ENCODE data around the gene PRKCB.

Gene PRKCB

DNA sequence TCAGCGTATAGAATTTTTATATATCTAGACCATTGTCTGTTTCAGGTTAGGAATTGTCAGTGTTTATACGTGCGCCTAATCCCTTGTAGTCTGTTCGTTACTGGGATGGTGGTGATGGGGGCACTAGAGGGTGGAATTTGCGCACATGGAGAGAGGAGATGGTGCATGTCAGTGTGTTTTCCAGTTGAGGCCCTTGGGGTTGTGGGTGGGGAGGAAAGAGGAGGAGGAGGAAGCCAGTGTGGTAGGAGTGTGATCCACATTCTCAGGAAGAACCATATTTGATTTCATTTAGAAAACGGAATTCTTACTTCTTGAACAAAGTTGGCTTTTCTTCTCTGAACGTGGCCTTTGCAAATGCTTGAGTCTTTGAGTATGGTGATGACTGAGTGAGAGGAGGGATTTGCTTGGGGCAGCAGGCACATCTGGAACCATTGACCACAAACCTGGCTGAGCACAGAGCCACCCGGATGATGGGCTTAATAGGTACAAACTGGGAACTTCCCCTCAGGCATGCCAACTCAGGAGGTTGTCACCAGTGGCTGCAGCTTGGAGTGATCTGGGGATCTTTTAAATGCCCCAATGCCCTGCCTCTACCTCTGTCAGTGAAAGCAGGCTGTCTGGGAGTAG is 98.9 kb downstream of the PRKCB start:
- DNase-seq (ENCODE audit: insufficient read length), result no peak
- TF ChIP-seq POLR2AphosphoS5 (IDR thresholded peaks at IDR 0.05; ENCODE audit: low read depth, low read length), result no peak
- no peak for TF ChIP-seq POLR2A (IDR thresholded peaks at IDR 0.05; ENCODE audit: low read depth, low read length)
- no peak for TF ChIP-seq TAF1 (IDR thresholded peaks at IDR 0.05; ENCODE audit: borderline replicate concordance, low read depth, low read length)
- no peak for FAIRE-seq

DNA sequence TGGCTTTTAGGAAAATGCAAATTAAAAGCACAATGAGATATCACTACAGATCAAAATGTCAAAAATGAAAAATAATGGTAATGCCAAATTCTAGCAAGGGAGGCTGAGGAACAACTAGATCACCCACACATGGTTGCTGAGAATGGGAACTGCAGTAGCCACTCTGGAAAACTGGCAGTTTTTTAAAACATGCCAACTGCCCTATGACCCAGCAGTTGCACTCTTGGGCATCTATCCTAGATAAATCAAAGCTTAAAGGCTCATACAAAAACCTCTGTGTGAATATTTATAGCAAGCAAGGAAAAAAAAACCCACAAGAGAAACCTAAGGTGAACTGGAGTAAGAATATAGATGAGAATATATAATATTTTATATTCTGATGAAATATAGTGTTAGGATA is 104.3 kb downstream of the PRKCB start:
- FAIRE-seq, result no peak
- no peak for DNase-seq (ENCODE audit: insufficient read length)
- TF ChIP-seq POLR2A (IDR thresholded peaks at IDR 0.05; ENCODE audit: low read depth, low read length) (no peak), TAF1 (IDR thresholded peaks at IDR 0.05; ENCODE audit: borderline replicate concordance, low read depth, low read length) (no peak), POLR2AphosphoS5 (IDR thresholded peaks at IDR 0.05; ENCODE audit: low read depth, low read length) (no peak)

- FAIRE-seq, result no peak
- no peak for DNase-seq (ENCODE audit: insufficient read length)
- TF ChIP-seq POLR2AphosphoS5 (IDR thresholded peaks at IDR 0.05; ENCODE audit: low read depth, low read length) (no peak), POLR2A (IDR thresholded peaks at IDR 0.05; ENCODE audit: low read depth, low read length) (no peak), TAF1 (IDR thresholded peaks at IDR 0.05; ENCODE audit: borderline replicate concordance, low read depth, low read length) (no peak)
Measured at GRCh38 chr16:23941025-23941424, 105.2 kb downstream of the PRKCB start.

GRCh38 chr16:23941963-23942564 is 106.3 kb downstream of the PRKCB start:
- FAIRE-seq (no peak), DNase-seq (ENCODE audit: insufficient read length) (no peak)
- TF ChIP-seq POLR2A (IDR thresholded peaks at IDR 0.05; ENCODE audit: low read depth, low read length), result no peak
- TF ChIP-seq POLR2AphosphoS5 (IDR thresholded peaks at IDR 0.05; ENCODE audit: low read depth, low read length), result no peak
- no peak for TF ChIP-seq TAF1 (IDR thresholded peaks at IDR 0.05; ENCODE audit: borderline replicate concordance, low read depth, low read length)

DNA sequence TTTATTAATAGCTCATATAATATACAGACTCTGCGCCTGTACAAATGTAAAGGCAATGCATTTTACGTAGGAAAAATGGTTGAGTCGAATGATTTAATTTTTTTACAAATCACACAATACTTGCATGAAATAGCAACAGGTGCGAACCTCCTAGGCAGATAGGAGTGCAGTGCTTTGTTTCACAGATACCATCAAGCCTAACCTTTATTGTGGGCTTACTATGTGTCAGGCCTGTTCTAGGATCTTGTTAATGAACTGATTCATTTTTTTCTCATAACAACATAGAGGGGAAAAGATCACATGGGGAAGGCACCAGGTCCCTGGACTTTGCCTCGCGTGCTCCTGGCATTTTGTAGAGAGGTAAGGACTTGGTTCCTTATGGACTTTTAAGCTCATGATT is 107.8 kb downstream of the PRKCB start:
- FAIRE-seq, result no peak
- TF ChIP-seq POLR2AphosphoS5 (IDR thresholded peaks at IDR 0.05; ENCODE audit: low read depth, low read length), result no peak
- TF ChIP-seq POLR2A (IDR thresholded peaks at IDR 0.05; ENCODE audit: low read depth, low read length), result no peak
- no peak for TF ChIP-seq TAF1 (IDR thresholded peaks at IDR 0.05; ENCODE audit: borderline replicate concordance, low read depth, low read length)
- no peak for DNase-seq (ENCODE audit: insufficient read length)

- DNase-seq (ENCODE audit: insufficient read length), result no peak
- no peak for FAIRE-seq
- TF ChIP-seq POLR2A (IDR thresholded peaks at IDR 0.05; ENCODE audit: low read depth, low read length), result no peak
- TF ChIP-seq POLR2AphosphoS5 (IDR thresholded peaks at IDR 0.05; ENCODE audit: low read depth, low read length), result no peak
- TF ChIP-seq TAF1 (IDR thresholded peaks at IDR 0.05; ENCODE audit: borderline replicate concordance, low read depth, low read length), result no peak
Measured at GRCh38 chr16:23944381-23944780, 108.6 kb downstream of the PRKCB start.

GRCh38 chr16:23945243-23945642 is 109.5 kb downstream of the PRKCB start:
- no peak for FAIRE-seq
- TF ChIP-seq POLR2A (IDR thresholded peaks at IDR 0.05; ENCODE audit: low read depth, low read length) (no peak), TAF1 (IDR thresholded peaks at IDR 0.05; ENCODE audit: borderline replicate concordance, low read depth, low read length) (no peak), POLR2AphosphoS5 (IDR thresholded peaks at IDR 0.05; ENCODE audit: low read depth, low read length) (no peak)
- DNase-seq (ENCODE audit: insufficient read length), result no peak

GRCh38 chr16:23947838-23948237 is 112.1 kb downstream of the PRKCB start:
- TF ChIP-seq TAF1 (IDR thresholded peaks at IDR 0.05; ENCODE audit: borderline replicate concordance, low read depth, low read length), result no peak
- no peak for TF ChIP-seq POLR2AphosphoS5 (IDR thresholded peaks at IDR 0.05; ENCODE audit: low read depth, low read length)
- TF ChIP-seq POLR2A (IDR thresholded peaks at IDR 0.05; ENCODE audit: low read depth, low read length), result no peak
- DNase-seq (ENCODE audit: insufficient read length), result no peak
- no peak for FAIRE-seq

GRCh38 chr16:23948949-23949411 is 113.2 kb downstream of the PRKCB start:
- no peak for FAIRE-seq
- no peak for TF ChIP-seq TAF1 (IDR thresholded peaks at IDR 0.05; ENCODE audit: borderline replicate concordance, low read depth, low read length)
- no peak for TF ChIP-seq POLR2A (IDR thresholded peaks at IDR 0.05; ENCODE audit: low read depth, low read length)
- TF ChIP-seq POLR2AphosphoS5 (IDR thresholded peaks at IDR 0.05; ENCODE audit: low read depth, low read length), result no peak
- no peak for DNase-seq (ENCODE audit: insufficient read length)

DNA sequence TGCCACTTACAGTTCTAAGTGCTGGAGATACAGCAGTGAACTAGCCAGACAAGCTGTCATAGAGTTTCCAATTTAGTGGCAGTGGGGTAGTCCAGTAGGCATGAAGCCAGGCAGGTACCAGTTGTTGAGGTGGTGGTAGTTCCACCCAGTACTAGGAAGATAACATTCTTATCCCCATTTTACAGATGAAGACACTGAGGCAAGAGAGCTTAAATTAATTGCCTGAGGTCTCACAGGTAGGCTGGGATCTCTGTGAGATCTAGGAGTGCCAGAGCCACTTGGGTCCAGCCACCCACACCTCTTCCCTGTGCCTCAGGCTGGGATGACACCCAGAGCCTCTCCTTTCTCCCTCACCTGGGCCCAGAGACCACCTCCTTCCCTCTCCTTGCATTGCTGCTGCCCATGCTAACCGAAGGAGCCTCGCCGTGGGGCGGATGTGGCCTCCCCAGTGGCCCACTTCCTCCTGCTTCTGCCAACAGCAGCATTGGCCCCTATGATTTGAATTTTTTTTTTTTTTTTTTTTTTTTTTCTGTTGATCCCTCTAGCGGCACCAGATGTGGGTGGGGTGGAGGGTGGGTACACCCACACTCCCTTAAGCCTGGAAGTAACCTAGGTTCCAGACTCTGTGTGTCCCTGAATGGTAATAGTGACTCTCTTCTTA is 114.0 kb downstream of the PRKCB start:
- FAIRE-seq, result no peak
- TF ChIP-seq TAF1 (IDR thresholded peaks at IDR 0.05; ENCODE audit: borderline replicate concordance, low read depth, low read length), result no peak
- no peak for TF ChIP-seq POLR2A (IDR thresholded peaks at IDR 0.05; ENCODE audit: low read depth, low read length)
- TF ChIP-seq POLR2AphosphoS5 (IDR thresholded peaks at IDR 0.05; ENCODE audit: low read depth, low read length), result no peak
- DNase-seq (ENCODE audit: insufficient read length), result peak; percentile 29

GRCh38 chr16:23950291-23950894 is 114.6 kb downstream of the PRKCB start:
- FAIRE-seq, result peak; percentile 67
- TF ChIP-seq POLR2A (IDR thresholded peaks at IDR 0.05; ENCODE audit: low read depth, low read length), result no peak
- no peak for TF ChIP-seq TAF1 (IDR thresholded peaks at IDR 0.05; ENCODE audit: borderline replicate concordance, low read depth, low read length)
- no peak for TF ChIP-seq POLR2AphosphoS5 (IDR thresholded peaks at IDR 0.05; ENCODE audit: low read depth, low read length)
- DNase-seq (ENCODE audit: insufficient read length), result no peak
